Upper lobe of left lung (tissue), 4 donors: ENCODE measurements around the gene POLQ.

Experiments
- POLR2A ChIP-seq, 4 donors: fragments of 450-650 bp; IDR thresholded peaks; one replicate each; pipeline ENCODE4 v1.5.1; 2016 to 2017; ENCODE audit warnings: antibody characterized with exemption in 4 of 4, mild to moderate bottlenecking in 2 of 4
- POLR2AphosphoS5 ChIP-seq, 2 donors: sonication (generic); formaldehyde crosslinking; IDR thresholded peaks; one replicate each; pipeline ENCODE4 v1.5.1; 2017; ENCODE audit warnings: antibody characterized with exemption in 2 of 2
- TF ChIP-seq, protein P1 (sequence below), 6 experiments: fragments of 450-650 bp in 4 of 6; fragments of 200-600 bp in 2 of 6; sonication (generic) in 2 of 6; IDR thresholded peaks; one replicate each; pipeline ENCODE4 v1.5.1; 2016 to 2019; ENCODE audit warnings: antibody characterized with exemption in 6 of 6

- TF ChIP-seq POLR2A (IDR thresholded peaks at IDR 0.05), result no peak
- TF ChIP-seq, protein P1, sequence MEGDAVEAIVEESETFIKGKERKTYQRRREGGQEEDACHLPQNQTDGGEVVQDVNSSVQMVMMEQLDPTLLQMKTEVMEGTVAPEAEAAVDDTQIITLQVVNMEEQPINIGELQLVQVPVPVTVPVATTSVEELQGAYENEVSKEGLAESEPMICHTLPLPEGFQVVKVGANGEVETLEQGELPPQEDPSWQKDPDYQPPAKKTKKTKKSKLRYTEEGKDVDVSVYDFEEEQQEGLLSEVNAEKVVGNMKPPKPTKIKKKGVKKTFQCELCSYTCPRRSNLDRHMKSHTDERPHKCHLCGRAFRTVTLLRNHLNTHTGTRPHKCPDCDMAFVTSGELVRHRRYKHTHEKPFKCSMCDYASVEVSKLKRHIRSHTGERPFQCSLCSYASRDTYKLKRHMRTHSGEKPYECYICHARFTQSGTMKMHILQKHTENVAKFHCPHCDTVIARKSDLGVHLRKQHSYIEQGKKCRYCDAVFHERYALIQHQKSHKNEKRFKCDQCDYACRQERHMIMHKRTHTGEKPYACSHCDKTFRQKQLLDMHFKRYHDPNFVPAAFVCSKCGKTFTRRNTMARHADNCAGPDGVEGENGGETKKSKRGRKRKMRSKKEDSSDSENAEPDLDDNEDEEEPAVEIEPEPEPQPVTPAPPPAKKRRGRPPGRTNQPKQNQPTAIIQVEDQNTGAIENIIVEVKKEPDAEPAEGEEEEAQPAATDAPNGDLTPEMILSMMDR (IDR thresholded peaks at IDR 0.05), result no peak
- no peak for TF ChIP-seq POLR2AphosphoS5 (IDR thresholded peaks at IDR 0.05)
Observed at GRCh38 chr3:121504618-121505017, 41.2 kb downstream of the POLQ start.
